H9 (cell line): ENCODE data around the gene KCNMB2. TPM values are rescaled to one million over a fixed set of nuclear protein-coding genes. Genes with fewer than 3 reads are reported as not detected.

Experiments used
- DNase-seq: peaks from one replicate; pipeline ENCODE4 v3.0.0-alpha.2; 2017
- H2AFZ ChIP-seq: one replicate; pipeline ENCODE4 v1.6.1; 2013; ENCODE audit warnings: mild to moderate bottlenecking, low read length, control low read depth, moderate library complexity
- H2AK5ac ChIP-seq: 2 replicates; pipeline ENCODE4 v1.6.1; 2013; ENCODE audit warnings: low read length, control low read depth, mixed read lengths; ENCODE audit not compliant: insufficient read length
- H2BK120ac ChIP-seq: one replicate; pipeline ENCODE4 v1.6.1; 2013; ENCODE audit warnings: low read depth, mild to moderate bottlenecking, low read length, control low read depth, inconsistent platforms; ENCODE audit not compliant: poor library complexity, severe bottlenecking
- H2BK12ac ChIP-seq: 2 replicates; pipeline ENCODE4 v1.6.1; 2013; ENCODE audit warnings: low read length, control low read depth, mixed read lengths, low read depth; ENCODE audit not compliant: insufficient read length
- H2BK15ac ChIP-seq: 2 replicates; pipeline ENCODE4 v1.6.1; 2013; ENCODE audit warnings: low read depth, low read length, control low read depth
- H2BK20ac ChIP-seq: one replicate; pipeline ENCODE4 v1.6.1; 2013; ENCODE audit warnings: low read depth, mild to moderate bottlenecking, low read length, control low read depth, inconsistent platforms; ENCODE audit not compliant: poor library complexity, severe bottlenecking
- H2BK5ac ChIP-seq: 2 replicates; pipeline ENCODE4 v1.6.1; 2013; ENCODE audit warnings: low read length, control low read depth, mixed read lengths; ENCODE audit not compliant: insufficient read length
- H3K14ac ChIP-seq: 2 replicates; pipeline ENCODE4 v1.6.1; 2013; ENCODE audit warnings: low read length, control low read depth; ENCODE audit not compliant: insufficient read depth
- H3K18ac ChIP-seq: 2 replicates; pipeline ENCODE4 v1.6.1; 2013; ENCODE audit warnings: low read depth, mild to moderate bottlenecking, mixed read lengths, low read length, control low read depth; ENCODE audit not compliant: insufficient read length
- H3K23ac ChIP-seq: 2 replicates; pipeline ENCODE4 v1.6.1; 2013; ENCODE audit warnings: low read length, control low read depth, mixed read lengths, low read depth; ENCODE audit not compliant: insufficient read length
- H3K23me2 ChIP-seq: 2 replicates; pipeline ENCODE4 v1.6.1; 2013; ENCODE audit warnings: low read depth, mild to moderate bottlenecking, mixed read lengths, low read length, control low read depth; ENCODE audit not compliant: insufficient read length, poor library complexity, severe bottlenecking
- H3K27ac ChIP-seq: 2 replicates; pipeline ENCODE4 v1.5.1; 2013; ENCODE audit warnings: low read length, control low read depth, mixed read lengths, low read depth; ENCODE audit not compliant: insufficient read length
- H3K27me3 ChIP-seq: 2 replicates; pipeline ENCODE4 v1.6.1; 2013; ENCODE audit warnings: low read length, control low read depth, inconsistent platforms; ENCODE audit not compliant: insufficient read depth
- H3K4ac ChIP-seq: 2 replicates; pipeline ENCODE4 v1.6.1; 2013; ENCODE audit warnings: low read depth, mild to moderate bottlenecking, control low read depth, inconsistent platforms, low read length, moderate library complexity
- H3K4me1 ChIP-seq: 2 replicates; pipeline ENCODE4 v1.6.1; 2013; ENCODE audit warnings: low read length, control low read depth, inconsistent platforms; ENCODE audit not compliant: insufficient read depth
- H3K4me2 ChIP-seq: 2 replicates; pipeline ENCODE4 v1.6.1; 2013; ENCODE audit warnings: low read length, control low read depth, mixed read lengths; ENCODE audit not compliant: insufficient read length, insufficient read depth
- H3K56ac ChIP-seq: 2 replicates; pipeline ENCODE4 v1.6.1; 2013; ENCODE audit warnings: low read depth, mild to moderate bottlenecking, mixed read lengths, low read length, control low read depth; ENCODE audit not compliant: insufficient read length
- H3K79me1 ChIP-seq: 2 replicates; pipeline ENCODE4 v1.6.1; 2013; ENCODE audit warnings: low read depth, mild to moderate bottlenecking, moderate library complexity, low read length, control low read depth, inconsistent platforms; ENCODE audit not compliant: insufficient read depth, poor library complexity, severe bottlenecking
- H3K79me2 ChIP-seq: 2 replicates; pipeline ENCODE4 v1.6.1; 2013; ENCODE audit warnings: low read length, control low read depth, inconsistent platforms; ENCODE audit not compliant: insufficient read depth
- H3K9ac ChIP-seq: 2 replicates; pipeline ENCODE4 v1.6.1; 2013; ENCODE audit warnings: low read length, control low read depth, mixed read lengths; ENCODE audit not compliant: insufficient read length; ENCODE audit errors: extremely low read depth
- H3K9me3 ChIP-seq: one replicate; pipeline ENCODE4 v1.6.1; 2013; ENCODE audit warnings: low read depth, low read length, inconsistent platforms; ENCODE audit not compliant: control insufficient read depth
- H3T11ph ChIP-seq: one replicate; pipeline ENCODE4 v1.6.1; 2013; ENCODE audit warnings: mild to moderate bottlenecking, low read length, control low read depth, inconsistent platforms
- H4K20me1 ChIP-seq: one replicate; pipeline ENCODE4 v1.6.1; 2013; ENCODE audit not compliant: control insufficient read depth, insufficient read length, insufficient read depth
- H4K5ac ChIP-seq: 2 replicates; pipeline ENCODE4 v1.6.1; 2013; ENCODE audit warnings: low read depth, mild to moderate bottlenecking, mixed read lengths, low read length, control low read depth; ENCODE audit not compliant: insufficient read length
- H4K8ac ChIP-seq: replicated peaks from 2 replicates; pipeline ENCODE4 v1.6.1; 2013; ENCODE audit warnings: low read length, control low read depth, mixed read lengths, low read depth; ENCODE audit not compliant: insufficient read length
- H4K91ac ChIP-seq: 2 replicates; pipeline ENCODE4 v1.6.1; 2013; ENCODE audit warnings: low read depth, mild to moderate bottlenecking, moderate library complexity, mixed read lengths, low read length, control low read depth; ENCODE audit not compliant: insufficient read length
- H3K27ac Mint-ChIP-seq, 3 experiments: 2 replicates in 2 of 3; 3 replicates in 1 of 3; pipeline ENCODE4 v1.8.0; 2020 to 2021; ENCODE audit warnings: mixed read lengths in 3 of 3, mild to moderate bottlenecking in 1 of 3, moderate library complexity in 1 of 3
- H3K27me3 Mint-ChIP-seq: 2 replicates; pipeline ENCODE4 v1.8.0; 2021; ENCODE audit warnings: low read depth, mild to moderate bottlenecking, moderate library complexity, mixed read lengths
- H3K36me3 Mint-ChIP-seq, 3 experiments: 2 replicates in 2 of 3; 3 replicates in 1 of 3; pipeline ENCODE4 v1.8.0; 2020 to 2021; ENCODE audit warnings: low read depth in 3 of 3, mixed read lengths in 3 of 3; ENCODE audit not compliant: insufficient read depth in 1 of 3
- H3K4me1 Mint-ChIP-seq, 2 experiments: 2 replicates each; pipeline ENCODE4 v1.8.0; 2020; ENCODE audit warnings: mixed read lengths in 2 of 2
- H3K4me3 Mint-ChIP-seq, 2 experiments: 2 replicates in 1 of 2; 3 replicates in 1 of 2; pipeline ENCODE4 v1.8.0; 2020 to 2021; ENCODE audit warnings: mild to moderate bottlenecking in 2 of 2, mixed read lengths in 2 of 2, moderate library complexity in 1 of 2
- H3K9me3 Mint-ChIP-seq, 2 experiments: 2 replicates in 1 of 2; 3 replicates in 1 of 2; pipeline ENCODE4 v1.8.0; 2020; ENCODE audit warnings: mild to moderate bottlenecking in 2 of 2, mixed read lengths in 2 of 2, moderate library complexity in 1 of 2
- total RNA-seq: library from RNA; stranded (reverse); gene quantifications from 2 replicates; pipeline ENCODE4 v1.2.1, GENCODE V29; 2021
- TF ChIP-seq, protein P1 (sequence below): fragments of 200-600 bp; sonication (generic); conservative IDR thresholded peaks from 3 replicates; pipeline ENCODE4 v1.8.0; 2021; ENCODE audit warnings: antibody characterized with exemption, mild to moderate bottlenecking

KCNMB2 gene
- total RNA-seq, 1 experiment from 2014 or later, result not detected

DNA sequence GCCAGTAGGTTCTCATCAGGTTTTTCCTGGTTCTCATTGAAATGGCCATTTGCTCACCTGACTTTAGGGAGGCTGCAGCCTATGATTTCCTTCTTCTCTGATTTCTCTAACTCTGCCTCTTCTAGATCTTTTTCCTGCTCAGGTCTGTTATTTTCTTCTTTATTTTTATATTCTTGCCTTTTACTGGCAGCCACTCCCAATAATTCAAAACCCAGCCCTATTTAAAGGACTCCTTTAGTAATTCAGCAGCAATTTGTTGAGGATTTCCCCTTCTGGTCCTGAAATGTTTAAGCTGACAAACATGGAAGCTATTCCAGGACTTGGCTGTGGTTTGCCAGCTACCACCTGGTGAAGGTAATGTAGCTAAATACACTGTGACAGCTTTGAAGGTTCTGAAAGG is 333.8 kb downstream of the KCNMB2 start:
- Histone ChIP-seq H3K4me1 (no peaks in the 10 kb centered on the region), H2BK5ac (no peak overlapping the region), H3K79me1 (no peaks in the 10 kb centered on the region), H4K91ac (no peak overlapping the region), H3K9me3 (no peaks in the 10 kb centered on the region), H2BK120ac (no peak overlapping the region), H3K18ac (no peak overlapping the region), H3K23ac (no peak overlapping the region), H3T11ph (no peak overlapping the region), H3K23me2 (no peaks in the 10 kb centered on the region), H3K4me2 (no peak overlapping the region), H2AK5ac (no peak overlapping the region), H2BK12ac (no peak overlapping the region), H3K27ac (no peak overlapping the region), H4K5ac (no peak overlapping the region), H2BK15ac (no peak overlapping the region), H3K9ac (no peak overlapping the region), H4K8ac (no peak overlapping the region), H4K20me1 (no peaks in the 10 kb centered on the region), H3K79me2 (no peaks in the 10 kb centered on the region), H3K27me3 (no peaks in the 10 kb centered on the region), H3K56ac (no peak overlapping the region), H3K14ac (no peak overlapping the region), H3K4ac (no peak overlapping the region), H2BK20ac (no peak overlapping the region), H2AFZ (no peak overlapping the region)
- Mint-ChIP-seq H3K4me3 (no peak overlapping the region; a peak in 1 of 5 replicates), H3K4me1 (no peaks in the 10 kb centered on the region), H3K27me3 (no peaks in the 10 kb centered on the region), H3K36me3 (0 out of 7 replicates have a peak, but pooled peaks cover 0 to 1% (median 0%) of the 10 kb centered on the region in 3 experiments), H3K27ac (no peak overlapping the region; a peak in 1 of 7 replicates), H3K9me3 (peaks cover 0 to 3% of the 10 kb centered on the region in 2 experiments; a peak in 2 of 5 replicates)
- DNase-seq, result no peak
- TF ChIP-seq, protein P1, sequence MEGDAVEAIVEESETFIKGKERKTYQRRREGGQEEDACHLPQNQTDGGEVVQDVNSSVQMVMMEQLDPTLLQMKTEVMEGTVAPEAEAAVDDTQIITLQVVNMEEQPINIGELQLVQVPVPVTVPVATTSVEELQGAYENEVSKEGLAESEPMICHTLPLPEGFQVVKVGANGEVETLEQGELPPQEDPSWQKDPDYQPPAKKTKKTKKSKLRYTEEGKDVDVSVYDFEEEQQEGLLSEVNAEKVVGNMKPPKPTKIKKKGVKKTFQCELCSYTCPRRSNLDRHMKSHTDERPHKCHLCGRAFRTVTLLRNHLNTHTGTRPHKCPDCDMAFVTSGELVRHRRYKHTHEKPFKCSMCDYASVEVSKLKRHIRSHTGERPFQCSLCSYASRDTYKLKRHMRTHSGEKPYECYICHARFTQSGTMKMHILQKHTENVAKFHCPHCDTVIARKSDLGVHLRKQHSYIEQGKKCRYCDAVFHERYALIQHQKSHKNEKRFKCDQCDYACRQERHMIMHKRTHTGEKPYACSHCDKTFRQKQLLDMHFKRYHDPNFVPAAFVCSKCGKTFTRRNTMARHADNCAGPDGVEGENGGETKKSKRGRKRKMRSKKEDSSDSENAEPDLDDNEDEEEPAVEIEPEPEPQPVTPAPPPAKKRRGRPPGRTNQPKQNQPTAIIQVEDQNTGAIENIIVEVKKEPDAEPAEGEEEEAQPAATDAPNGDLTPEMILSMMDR, result no peak
